GM23338 (cell line): ENCODE measurements around the gene ATP4A. TPM values are rescaled to one million over a fixed set of nuclear protein-coding genes. Genes with fewer than 3 reads are reported as not detected.

ENCODE experiments used
- ATAC-seq: fragments of 200-7000 bp; cut with Tn5 transposase; 3 replicates; pipeline ENCODE4 v1.9.1; 2020
- DNase-seq: peaks from one replicate; pipeline ENCODE4 v3.0.0-alpha.2; 2015; ENCODE audit warnings: low spot score
- H2AFZ ChIP-seq: fragments of 200-600 bp; sonication (generic); 2 replicates; pipeline ENCODE4 v1.8.0; 2016; ENCODE audit warnings: antibody characterized with exemption, mild to moderate bottlenecking, moderate library complexity
- H3F3A ChIP-seq: fragments of 200-600 bp; sonication (generic); replicated peaks from 2 replicates; pipeline ENCODE4 v1.8.0; 2017; ENCODE audit warnings: antibody characterized with exemption, mixed run types, low read depth
- H3K27ac ChIP-seq: fragments of 200-600 bp; sonication (generic); 2 replicates; pipeline ENCODE4 v1.6.1; 2016; ENCODE audit warnings: low read depth
- H3K27me3 ChIP-seq: fragments of 200-600 bp; sonication (generic); 2 replicates; pipeline ENCODE4 v1.8.0; 2016; ENCODE audit warnings: mild to moderate bottlenecking, mixed run types, moderate library complexity; ENCODE audit not compliant: insufficient read depth
- H3K36me3 ChIP-seq: fragments of 200-600 bp; sonication (generic); 2 replicates; pipeline ENCODE4 v1.8.0; 2016; ENCODE audit warnings: mild to moderate bottlenecking; ENCODE audit not compliant: insufficient read depth
- H3K4me1 ChIP-seq: fragments of 200-600 bp; sonication (generic); 2 replicates; pipeline ENCODE4 v1.8.0; 2016; ENCODE audit warnings: mild to moderate bottlenecking, moderate library complexity; ENCODE audit not compliant: insufficient read depth
- H3K4me2 ChIP-seq: fragments of 200-600 bp; sonication (generic); 2 replicates; pipeline ENCODE4 v1.7.1; 2017; ENCODE audit warnings: mixed run types
- H3K4me3 ChIP-seq: fragments of 200-600 bp; sonication (generic); 2 replicates; pipeline ENCODE4 v1.6.1; 2016; ENCODE audit warnings: mixed run types
- H3K79me2 ChIP-seq: fragments of 200-600 bp; sonication (generic); replicated peaks from 2 replicates; pipeline ENCODE4 v1.8.0; 2017; ENCODE audit warnings: mild to moderate bottlenecking; ENCODE audit not compliant: insufficient read depth
- H3K9me2 ChIP-seq: fragments of 200-600 bp; sonication (generic); 2 replicates; pipeline ENCODE4 v1.8.0; 2017; ENCODE audit not compliant: insufficient read depth
- H4K20me1 ChIP-seq: fragments of 200-600 bp; sonication (generic); replicated peaks from 2 replicates; pipeline ENCODE4 v1.8.0; 2017; ENCODE audit warnings: mild to moderate bottlenecking; ENCODE audit not compliant: insufficient read depth
- H3K27ac Mint-ChIP-seq: 2 replicates; pipeline ENCODE4 v1.8.0; 2020; ENCODE audit warnings: inconsistent platforms, mild to moderate bottlenecking, moderate library complexity, mixed read lengths
- H3K27me3 Mint-ChIP-seq: 3 replicates; pipeline ENCODE4 v1.8.0; 2022; ENCODE audit warnings: low read depth, mild to moderate bottlenecking, moderate library complexity, mixed read lengths, inconsistent platforms; ENCODE audit not compliant: insufficient read depth, poor library complexity
- H3K36me3 Mint-ChIP-seq: 3 replicates; pipeline ENCODE4 v1.8.0; 2021; ENCODE audit warnings: low read depth, mild to moderate bottlenecking, inconsistent platforms, moderate library complexity, mixed read lengths
- H3K4me1 Mint-ChIP-seq: 3 replicates; pipeline ENCODE4 v1.8.0; 2020; ENCODE audit warnings: mild to moderate bottlenecking, inconsistent platforms, mixed read lengths
- H3K4me3 Mint-ChIP-seq: 3 replicates; pipeline ENCODE4 v1.8.0; 2021; ENCODE audit warnings: moderate library complexity, mild to moderate bottlenecking, inconsistent platforms, mixed read lengths
- H3K9me3 Mint-ChIP-seq: 3 replicates; pipeline ENCODE4 v1.8.0; 2020; ENCODE audit warnings: moderate library complexity, mild to moderate bottlenecking, inconsistent platforms, mixed read lengths
- CTCF ChIP-seq, 2 experiments: fragments of 200-600 bp in 1 of 2; sonication (generic) in 1 of 2; conservative IDR thresholded peaks; 2 replicates each; pipeline versions ENCODE4 v1.5.1 to v1.6.1; 2016 to 2017; ENCODE audit warnings: antibody characterized with exemption in 2 of 2, low read depth in 2 of 2, mild to moderate bottlenecking in 2 of 2, moderate library complexity in 1 of 2
- ETS1 ChIP-seq: IDR thresholded peaks from 2 replicates; pipeline ENCODE4 v1.6.1; 2016; ENCODE audit warnings: antibody characterized with exemption
- EZH2 ChIP-seq: fragments of 200-600 bp; sonication (generic); IDR thresholded peaks from one replicate; pipeline ENCODE4 v1.8.0; 2017; ENCODE audit warnings: antibody characterized with exemption, mild to moderate bottlenecking, low read depth; ENCODE audit not compliant: unreplicated experiment
- EZH2phosphoT487 ChIP-seq: fragments of 200-600 bp; sonication (generic); IDR thresholded peaks from one replicate; pipeline ENCODE4 v1.8.1; 2018; ENCODE audit warnings: antibody characterized with exemption; ENCODE audit not compliant: unreplicated experiment
- JUNB ChIP-seq: IDR thresholded peaks from one replicate; pipeline ENCODE4 v1.6.1; 2016; ENCODE audit warnings: antibody characterized with exemption; ENCODE audit not compliant: unreplicated experiment
- POLR2AphosphoS5 ChIP-seq: IDR thresholded peaks from 2 replicates; pipeline ENCODE4 v1.6.1; 2016; ENCODE audit warnings: antibody characterized with exemption, low read depth
- ZNF331 ChIP-seq: fragments of 250-450 bp; sonication (Bioruptor Pico); IDR thresholded peaks from 2 replicates; pipeline ENCODE4 v1.5.0; 2020; ENCODE audit warnings: low read depth, mild to moderate bottlenecking, moderate library complexity
- polyA plus RNA-seq: library from polyadenylated mRNA; unstranded; fragments of >200 nt; fragmentation: Nextera tagmentation; extraction: Ambion mirVana; gene quantifications from 2 replicates; pipeline ENCODE4 v1.2.1, GENCODE V29; 2016
- total RNA-seq: library from RNA; depleted of rRNA; stranded (reverse); fragments of >200 nt; shearing (Covaris generic); gene quantifications from 2 replicates; pipeline ENCODE4 v1.2.3, GENCODE V29; 2014

Gene ATP4A
- total and polyA plus RNA-seq, 2 experiments from 2014 or later: 0.61 to 0.63 TPM

- no peaks in the 10 kb centered on the region for H3K9me2 ChIP-seq
- peaks cover 8% of the 10 kb centered on the region; the same call in 1 of the 2 replicates for H3K4me1 ChIP-seq
- Mint-ChIP-seq H3K27ac (peak overlapping the region; percentile 91), H3K4me1 (peaks cover 12% of the 10 kb centered on the region), H3K27me3 (peaks cover 27% of the 10 kb centered on the region), H3K9me3 (no peaks in the 10 kb centered on the region; the same call in 1 of the 3 replicates), H3K4me3 (peak overlapping the region; percentile 85), H3K36me3 (no peaks in the 10 kb centered on the region; the same call in 2 of the 3 replicates)
- peak overlapping the region; percentile 84 for H3K4me2 ChIP-seq
- H3K27me3 ChIP-seq: peaks cover 10% of the 10 kb centered on the region
- H2AFZ ChIP-seq: peak overlapping the region; percentile 93; the same call in 1 of the 2 replicates
- no peaks in the 10 kb centered on the region for H3K79me2 ChIP-seq
- H3K36me3 ChIP-seq: no peaks in the 10 kb centered on the region
- H4K20me1 ChIP-seq: no peaks in the 10 kb centered on the region
- ATAC-seq: peak; percentile 89
- DNase-seq: peak; percentile 95
- TF ChIP-seq CTCF (conservative IDR thresholded peaks at IDR 0.05; ENCODE audit: low read depth in 2 of 2): peak in 1 of 2 experiments; percentile 25; a peak in 1 of 4 replicates
- TF ChIP-seq ETS1: no peak
- H3K27ac ChIP-seq: no peak overlapping the region
- H3F3A ChIP-seq: peaks cover 11% of the 10 kb centered on the region; the same call in 1 of the 2 replicates
- peak overlapping the region; percentile 79 for H3K4me3 ChIP-seq
These were observed 5.7 kb downstream of the ATP4A start for GRCh38 chr19:35557539-35558399.

DNA sequence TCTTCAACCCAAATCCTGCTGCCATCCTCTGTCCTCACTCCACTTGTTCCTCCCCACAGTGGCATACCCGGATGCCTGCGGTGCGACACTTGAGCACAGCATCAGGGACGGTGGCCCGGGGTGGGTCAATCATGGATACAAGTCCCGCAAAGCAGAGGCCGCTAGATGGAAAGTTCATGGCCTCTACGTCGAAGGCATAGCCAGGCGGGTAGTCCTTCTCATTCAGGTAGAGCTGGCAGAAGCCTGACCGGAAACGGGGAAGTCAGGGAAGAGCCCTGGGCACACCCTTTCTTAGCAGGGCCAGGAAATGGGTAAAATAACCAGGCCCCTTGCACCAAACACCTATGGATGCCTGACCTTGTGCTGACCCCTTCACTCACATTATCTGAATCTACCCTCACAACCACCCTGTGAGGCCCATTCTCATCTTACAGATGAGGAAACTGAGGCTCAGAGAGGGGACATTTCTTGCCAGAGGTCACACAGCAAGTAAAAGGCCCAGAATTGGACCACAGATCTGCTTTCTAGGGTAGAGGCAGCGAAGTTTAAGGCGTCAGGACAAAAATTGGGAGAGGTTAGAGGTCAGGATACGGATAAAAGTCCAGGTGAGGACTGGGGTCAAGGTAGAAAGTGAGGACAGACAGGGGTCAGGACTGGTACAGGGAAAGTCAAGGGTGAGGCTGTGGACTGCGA is 6.5 kb downstream of the ATP4A start:
- H2AFZ ChIP-seq: peak overlapping the region; percentile 93
- peaks cover 10% of the 10 kb centered on the region for H3K27me3 ChIP-seq
- H3K9me3 Mint-ChIP-seq: no peaks in the 10 kb centered on the region; the same call in 1 of the 3 replicates
- H3K9me2 ChIP-seq: no peaks in the 10 kb centered on the region
- H3K4me3 Mint-ChIP-seq: peak overlapping the region; percentile 85
- H3K79me2 ChIP-seq: no peaks in the 10 kb centered on the region
- H4K20me1 ChIP-seq: no peaks in the 10 kb centered on the region
- peaks cover 10% of the 10 kb centered on the region for H3K4me1 Mint-ChIP-seq
- H3K27ac ChIP-seq: no peak overlapping the region
- peaks cover 11% of the 10 kb centered on the region; the same call in 1 of the 2 replicates for H3F3A ChIP-seq
- H3K36me3 Mint-ChIP-seq: no peaks in the 10 kb centered on the region; the same call in 2 of the 3 replicates
- H3K27ac Mint-ChIP-seq: peak overlapping the region; percentile 12; the same call in 1 of the 2 replicates
- peaks cover 8% of the 10 kb centered on the region; the same call in 1 of the 2 replicates for H3K4me1 ChIP-seq
- TF ChIP-seq EZH2 (no peak), JUNB (no peak), ETS1 (no peak), ZNF331 (CRISPR knock-in tag) (no peak), EZH2phosphoT487 (no peak), POLR2AphosphoS5 (no peak)
- H3K4me3 ChIP-seq: peak overlapping the region; percentile 79
- ATAC-seq (no peak), DNase-seq (no peak)
- H3K27me3 Mint-ChIP-seq: peaks cover 28% of the 10 kb centered on the region
- no peaks in the 10 kb centered on the region for H3K36me3 ChIP-seq
- peak overlapping the region; percentile 84 for H3K4me2 ChIP-seq
